Naive B cell (primary cell): ENCODE results near the gene RNF217. TPM values are rescaled to one million over a fixed set of nuclear protein-coding genes. Genes with fewer than 3 reads are reported as not detected.

Experiments used
- ATAC-seq, 2 donors: fragments of 150-1000 bp; cut with Tn5 transposase; 2 replicates each; pipeline ENCODE4 v1.10.0; 2021; ENCODE audit warnings: low read depth in 2 of 2, mild to moderate bottlenecking in 2 of 2, moderate library complexity in 2 of 2
- DNase-seq: peaks from one replicate; pipeline ENCODE4 v3.0.0; 2022
- H3K27ac Mint-ChIP-seq, 6 donors: one replicate each; pipeline ENCODE4 v1.8.0; 2020 to 2022; ENCODE audit warnings: mild to moderate bottlenecking in 6 of 6, mixed read lengths in 6 of 6, moderate library complexity in 5 of 6, inconsistent platforms in 2 of 6
- H3K27me3 Mint-ChIP-seq, 3 donors: one replicate each; pipeline ENCODE4 v1.8.0; 2021 to 2022; ENCODE audit warnings: mixed read lengths in 3 of 3, mild to moderate bottlenecking in 1 of 3
- H3K36me3 Mint-ChIP-seq, 2 donors: one replicate each; pipeline ENCODE4 v1.8.0; 2020 to 2022; ENCODE audit warnings: mixed read lengths in 2 of 2, inconsistent platforms in 1 of 2, mild to moderate bottlenecking in 1 of 2
- H3K4me1 Mint-ChIP-seq, 3 donors: one replicate each; pipeline ENCODE4 v1.8.0; 2020 to 2022; ENCODE audit warnings: mixed read lengths in 3 of 3, inconsistent platforms in 1 of 3, mild to moderate bottlenecking in 1 of 3, moderate library complexity in 1 of 3
- H3K4me3 Mint-ChIP-seq, 8 donors: one replicate each; pipeline ENCODE4 v1.8.0; 2020 to 2022; ENCODE audit warnings: mild to moderate bottlenecking in 8 of 8, mixed read lengths in 8 of 8, moderate library complexity in 8 of 8, inconsistent platforms in 2 of 8
- H3K9me3 Mint-ChIP-seq, 7 donors: one replicate each; pipeline ENCODE4 v1.8.0; 2020 to 2022; ENCODE audit warnings: mixed read lengths in 7 of 7, mild to moderate bottlenecking in 5 of 7, inconsistent platforms in 2 of 7, moderate library complexity in 1 of 7
- polyA plus RNA-seq, 6 donors: library from polyadenylated mRNA; unstranded; fragments of 300-500 nt; fragmentation: Illumina TruSeq; gene quantifications; one replicate each; pipeline ENCODE4 v1.2.3, GENCODE V29; 2021; ENCODE audit warnings: low read depth in 6 of 6

Gene RNF217
- polyA plus RNA-seq, 6 donors from 2014 or later = not detected

GRCh38 chr6:125100074-125100652, 137.9 kb downstream of the RNF217 start:
- DNase-seq (no peak), ATAC-seq (no peak)
- peak overlapping the region; percentile 61 to 88 (median 76) for H3K4me3 Mint-ChIP-seq
- no peaks in the 10 kb centered on the region for H3K9me3 Mint-ChIP-seq
- H3K27ac Mint-ChIP-seq = peak overlapping the region in 2 of 6 donors; percentile 39 to 42
- peaks cover 8 to 10% (median 9%) of the 10 kb centered on the region in 3 donors for H3K4me1 Mint-ChIP-seq
- no peaks in the 10 kb centered on the region for H3K36me3 Mint-ChIP-seq
- peaks cover 14 to 34% (median 19%) of the 10 kb centered on the region in 3 donors for H3K27me3 Mint-ChIP-seq

DNA sequence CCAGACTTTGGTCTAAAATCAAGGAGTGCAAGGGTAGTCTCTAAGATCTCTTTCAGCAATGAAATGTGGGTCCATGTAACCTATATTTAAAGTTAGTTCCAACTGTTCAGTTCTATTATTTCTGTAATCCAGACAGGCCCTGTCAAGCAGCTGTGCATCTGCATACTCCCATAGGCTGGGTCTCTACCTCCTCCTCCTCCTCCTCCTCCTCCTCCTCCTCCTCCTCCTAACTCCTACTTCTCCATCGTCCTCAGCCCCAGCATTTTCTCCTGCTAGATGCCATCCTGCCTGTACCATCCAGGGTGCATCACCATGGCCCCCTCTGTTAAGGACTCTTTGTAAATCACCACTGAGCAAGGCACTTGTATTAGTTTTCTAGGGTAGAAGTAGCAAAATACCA, 138.9 kb downstream of the RNF217 start:
- DNase-seq (no peak), ATAC-seq (no peak)
- Mint-ChIP-seq H3K36me3 (no peaks in the 10 kb centered on the region), H3K4me3 (peak overlapping the region in 2 of 8 donors; percentile 17 to 18), H3K4me1 (peaks cover 8 to 10% (median 9%) of the 10 kb centered on the region in 3 donors), H3K9me3 (no peaks in the 10 kb centered on the region), H3K27me3 (peaks cover 14 to 30% (median 19%) of the 10 kb centered on the region in 3 donors), H3K27ac (peak overlapping the region in 1 of 6 donors; percentile 22)

- Mint-ChIP-seq H3K36me3 (no peaks in the 10 kb centered on the region), H3K4me3 (no peak overlapping the region), H3K27me3 (peaks cover 14 to 28% (median 16%) of the 10 kb centered on the region in 3 donors), H3K9me3 (no peaks in the 10 kb centered on the region), H3K4me1 (peaks cover 8 to 10% (median 9%) of the 10 kb centered on the region in 3 donors), H3K27ac (no peak overlapping the region)
- DNase-seq = no peak
- no peak for ATAC-seq
Observed at GRCh38 chr6:125101631-125102030, 139.4 kb downstream of the RNF217 start.

DNA sequence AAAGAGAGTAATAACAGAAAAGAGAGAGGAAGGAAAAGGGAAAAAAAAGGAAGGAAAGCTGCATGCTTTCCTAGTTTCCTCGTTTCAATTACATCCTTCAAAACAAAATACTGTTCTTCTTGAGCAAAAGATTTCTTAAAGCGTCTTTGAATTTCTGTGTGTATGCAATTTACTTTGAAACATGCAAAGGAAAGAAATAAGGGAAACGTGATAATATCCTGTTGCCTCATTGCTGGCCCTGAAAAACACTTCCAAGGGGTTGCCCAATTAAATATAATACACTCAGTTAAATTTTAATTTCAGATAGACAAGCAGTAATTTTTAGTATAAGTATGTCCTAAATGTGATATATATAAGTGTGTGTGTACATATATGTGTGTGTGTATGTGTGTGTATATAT, 140.2 kb downstream of the RNF217 start:
- ATAC-seq (no peak), DNase-seq (no peak)
- Mint-ChIP-seq H3K27ac (no peak overlapping the region), H3K27me3 (peaks cover 7 to 23% (median 9%) of the 10 kb centered on the region in 3 donors), H3K9me3 (no peaks in the 10 kb centered on the region), H3K4me3 (no peak overlapping the region), H3K4me1 (peaks cover 8 to 10% (median 9%) of the 10 kb centered on the region in 3 donors), H3K36me3 (no peaks in the 10 kb centered on the region)

- Mint-ChIP-seq H3K36me3 (no peaks in the 10 kb centered on the region), H3K4me3 (no peak overlapping the region), H3K4me1 (peaks cover 8 to 10% (median 9%) of the 10 kb centered on the region in 3 donors), H3K9me3 (peaks cover 0 to 3% (median 0%) of the 10 kb centered on the region in 7 donors), H3K27ac (no peak overlapping the region), H3K27me3 (peaks cover 2 to 18% (median 4%) of the 10 kb centered on the region in 3 donors)
- ATAC-seq (no peak), DNase-seq (no peak)
Observed at GRCh38 chr6:125102891-125103290, 140.7 kb downstream of the RNF217 start.

DNA sequence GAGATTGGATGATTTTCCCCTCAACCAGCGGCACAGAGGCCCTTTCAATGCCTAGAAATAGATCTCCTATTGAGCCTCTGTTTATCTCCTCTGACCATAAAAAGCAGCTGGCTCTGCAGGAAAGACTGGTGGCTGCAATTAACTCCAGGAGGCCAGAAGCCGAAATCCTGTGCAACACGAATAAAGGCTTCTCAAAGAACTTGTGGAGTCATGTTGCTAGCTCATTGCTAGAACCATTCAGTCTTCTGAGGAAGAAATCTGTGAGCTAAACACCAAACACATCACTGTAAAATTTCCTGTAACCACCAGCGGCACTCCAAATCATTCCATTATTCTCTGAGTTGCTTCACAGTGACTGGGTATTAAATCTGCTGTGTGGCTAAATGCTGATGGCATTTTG, 142.2 kb downstream of the RNF217 start:
- H3K4me3 Mint-ChIP-seq = no peak overlapping the region
- no peaks in the 10 kb centered on the region for H3K36me3 Mint-ChIP-seq
- no peak overlapping the region for H3K27ac Mint-ChIP-seq
- peaks cover 0 to 11% (median 0%) of the 10 kb centered on the region in 3 donors for H3K27me3 Mint-ChIP-seq
- H3K9me3 Mint-ChIP-seq = peaks cover 2 to 13% (median 8%) of the 10 kb centered on the region in 7 donors
- peaks cover 5 to 7% (median 6%) of the 10 kb centered on the region in 3 donors for H3K4me1 Mint-ChIP-seq
- ATAC-seq (no peak), DNase-seq (no peak)

DNA sequence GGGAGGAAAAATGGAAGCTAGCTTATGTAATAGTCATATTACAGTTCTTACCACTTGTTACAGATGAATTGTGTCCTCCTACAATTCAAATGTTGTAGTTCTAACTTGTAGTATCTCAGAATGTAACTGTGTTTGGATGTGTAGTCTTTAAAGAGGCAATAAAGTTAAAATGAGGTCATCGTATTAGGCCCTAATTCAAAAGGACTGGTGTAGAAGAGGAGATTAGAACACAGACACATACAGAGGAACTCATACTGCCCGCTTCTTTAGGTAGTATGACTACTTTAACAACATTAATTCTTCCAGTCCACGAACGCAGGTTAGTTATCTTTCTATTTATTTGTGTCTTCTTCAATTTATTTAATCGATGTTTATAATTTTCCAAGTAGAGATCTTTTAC, 144.8 kb downstream of the RNF217 start:
- no peak overlapping the region for H3K27ac Mint-ChIP-seq
- no peaks in the 10 kb centered on the region for H3K4me1 Mint-ChIP-seq
- no peaks in the 10 kb centered on the region for H3K27me3 Mint-ChIP-seq
- no peak overlapping the region for H3K4me3 Mint-ChIP-seq
- DNase-seq = no peak
- H3K36me3 Mint-ChIP-seq = peaks cover 0 to 18% of the 10 kb centered on the region in 2 donors
- no peak for ATAC-seq
- H3K9me3 Mint-ChIP-seq = peaks cover 17 to 38% (median 35%) of the 10 kb centered on the region in 7 donors

DNA sequence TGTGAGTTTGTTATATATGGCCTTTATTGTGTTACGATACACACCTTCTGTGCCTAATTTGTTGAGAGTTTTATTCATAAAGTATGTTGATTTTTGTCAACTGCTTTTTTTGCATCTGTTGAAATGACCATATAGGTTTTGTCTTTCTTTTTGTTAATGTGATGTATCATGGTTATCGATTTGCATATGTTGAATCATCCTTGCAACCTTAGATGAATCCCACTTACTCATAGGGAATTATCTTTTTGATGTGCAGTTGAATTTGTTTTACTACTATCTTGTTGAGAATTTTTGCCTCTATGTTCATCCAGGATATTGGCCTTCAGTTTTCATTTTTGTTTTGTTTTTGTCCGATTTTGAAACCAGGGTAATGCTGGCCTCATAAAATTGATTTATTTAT, 145.7 kb downstream of the RNF217 start:
- H3K27ac Mint-ChIP-seq = no peak overlapping the region
- H3K9me3 Mint-ChIP-seq = peaks cover 22 to 46% (median 42%) of the 10 kb centered on the region in 7 donors
- ATAC-seq = no peak
- no peak overlapping the region for H3K4me3 Mint-ChIP-seq
- H3K36me3 Mint-ChIP-seq = peaks cover 5 to 25% of the 10 kb centered on the region in 2 donors
- DNase-seq = no peak
- H3K27me3 Mint-ChIP-seq = no peaks in the 10 kb centered on the region
- H3K4me1 Mint-ChIP-seq = no peaks in the 10 kb centered on the region

DNA sequence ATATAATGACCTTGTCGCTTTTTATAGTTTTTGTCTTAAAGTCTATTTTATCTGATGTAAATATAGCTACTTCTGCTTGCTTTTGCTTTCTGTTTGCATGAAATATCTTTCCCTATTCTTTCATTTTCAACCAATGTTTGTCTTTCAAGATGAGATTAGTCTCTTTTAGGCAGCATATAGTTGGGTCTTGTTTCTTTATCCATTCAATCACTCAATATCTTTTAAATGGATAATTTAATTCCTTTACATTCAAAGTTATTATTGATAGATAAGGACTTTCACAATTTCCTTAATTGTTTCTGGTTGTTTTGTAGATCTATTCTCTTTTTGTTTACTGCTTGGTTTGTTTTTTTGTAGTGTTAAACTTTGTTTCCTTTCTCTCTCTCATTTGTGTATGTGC, 147.8 kb downstream of the RNF217 start:
- no peak overlapping the region for H3K4me3 Mint-ChIP-seq
- H3K9me3 Mint-ChIP-seq = peaks cover 22 to 47% (median 42%) of the 10 kb centered on the region in 7 donors
- no peaks in the 10 kb centered on the region for H3K27me3 Mint-ChIP-seq
- H3K4me1 Mint-ChIP-seq = no peaks in the 10 kb centered on the region
- H3K36me3 Mint-ChIP-seq = peaks cover 5 to 25% of the 10 kb centered on the region in 2 donors
- DNase-seq = no peak
- ATAC-seq = no peak
- H3K27ac Mint-ChIP-seq = no peak overlapping the region

GRCh38 chr6:125111219-125111983, 149.2 kb downstream of the RNF217 start:
- peaks cover 0 to 4% (median 0%) of the 10 kb centered on the region in 3 donors for H3K27me3 Mint-ChIP-seq
- H3K4me1 Mint-ChIP-seq = no peaks in the 10 kb centered on the region
- H3K27ac Mint-ChIP-seq = no peak overlapping the region
- peaks cover 22 to 47% (median 42%) of the 10 kb centered on the region in 7 donors for H3K9me3 Mint-ChIP-seq
- H3K4me3 Mint-ChIP-seq = no peak overlapping the region
- H3K36me3 Mint-ChIP-seq = peaks cover 5 to 25% of the 10 kb centered on the region in 2 donors
- DNase-seq (no peak), ATAC-seq (no peak)

GRCh38 chr6:125112934-125113333, 150.7 kb downstream of the RNF217 start:
- no peak overlapping the region for H3K27ac Mint-ChIP-seq
- no peaks in the 10 kb centered on the region for H3K4me1 Mint-ChIP-seq
- no peak for DNase-seq
- H3K4me3 Mint-ChIP-seq = no peak overlapping the region
- peaks cover 0 to 9% (median 0%) of the 10 kb centered on the region in 3 donors for H3K27me3 Mint-ChIP-seq
- peaks cover 22 to 46% (median 42%) of the 10 kb centered on the region in 7 donors for H3K9me3 Mint-ChIP-seq
- no peak for ATAC-seq
- H3K36me3 Mint-ChIP-seq = peaks cover 5 to 25% of the 10 kb centered on the region in 2 donors

DNA sequence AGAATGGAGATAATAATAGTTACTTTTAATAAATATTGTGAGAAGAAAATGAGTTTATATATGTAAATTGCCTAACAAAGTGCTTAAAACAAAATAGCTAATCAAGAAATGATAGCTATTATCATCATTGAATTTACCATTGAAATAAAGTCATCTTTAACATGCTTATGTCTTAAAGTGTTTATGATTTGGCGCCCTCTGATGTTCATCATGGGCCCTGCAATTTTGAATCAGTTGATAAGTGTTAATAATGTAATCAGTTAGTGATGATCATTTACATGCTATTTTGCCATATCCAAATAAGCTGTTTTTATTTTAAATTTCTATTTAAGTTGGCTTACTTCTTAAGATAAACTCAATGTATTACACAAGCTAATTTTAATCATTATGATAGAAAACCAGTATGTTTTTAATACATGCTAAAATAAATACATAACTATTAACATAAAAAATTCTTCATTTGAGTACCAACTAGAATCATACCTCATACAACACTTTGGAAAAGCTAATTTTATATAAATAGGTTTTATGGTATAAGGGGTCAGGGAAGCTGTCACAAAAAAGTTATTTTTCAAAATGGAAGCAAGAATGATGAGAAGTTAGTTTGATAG, 152.1 kb downstream of the RNF217 start:
- no peak for ATAC-seq
- no peaks in the 10 kb centered on the region for H3K4me1 Mint-ChIP-seq
- H3K27me3 Mint-ChIP-seq = peaks cover 0 to 9% (median 0%) of the 10 kb centered on the region in 3 donors
- peaks cover 21 to 37% (median 33%) of the 10 kb centered on the region in 7 donors for H3K9me3 Mint-ChIP-seq
- H3K4me3 Mint-ChIP-seq = no peak overlapping the region
- DNase-seq = no peak
- H3K27ac Mint-ChIP-seq = no peak overlapping the region
- peaks cover 5 to 25% of the 10 kb centered on the region in 2 donors for H3K36me3 Mint-ChIP-seq

DNA sequence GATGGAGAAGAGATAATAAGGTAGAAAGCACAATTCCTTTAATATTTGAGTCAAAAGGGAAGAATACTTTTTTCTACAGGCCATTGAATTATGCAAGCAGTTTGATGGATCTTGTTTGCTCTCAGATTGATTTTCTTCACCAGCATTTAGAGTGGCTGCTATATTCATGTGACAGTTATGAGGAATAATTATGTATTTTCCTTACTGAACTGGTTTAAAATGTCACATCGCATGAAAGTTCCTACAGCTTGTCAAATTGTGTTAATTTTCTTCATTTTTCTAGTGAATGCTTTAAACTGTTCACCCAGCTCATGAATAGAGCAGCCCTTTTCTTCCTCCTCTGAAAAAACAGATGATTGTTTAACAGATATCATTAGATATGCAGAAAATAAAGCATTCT, 153.9 kb downstream of the RNF217 start:
- H3K27ac Mint-ChIP-seq = no peak overlapping the region
- no peak overlapping the region for H3K4me3 Mint-ChIP-seq
- peaks cover 5 to 13% of the 10 kb centered on the region in 2 donors for H3K36me3 Mint-ChIP-seq
- DNase-seq (no peak), ATAC-seq (no peak)
- H3K9me3 Mint-ChIP-seq = peaks cover 9 to 19% (median 15%) of the 10 kb centered on the region in 7 donors
- H3K4me1 Mint-ChIP-seq = no peaks in the 10 kb centered on the region
- peaks cover 8 to 12% (median 11%) of the 10 kb centered on the region in 3 donors for H3K27me3 Mint-ChIP-seq
